Spleen (tissue), 11 donors: ENCODE results near the gene BPIFB1. TPM values are rescaled to one million over a fixed set of nuclear protein-coding genes. Genes with fewer than 3 reads are reported as not detected.

Experiments
- DNase-seq: peaks from one replicate; pipeline ENCODE4 v3.0.0-alpha.2; 2020
- H3K27ac ChIP-seq, 8 donors: fragments of 200-600 bp; sonication (generic) in 7 of 8; 1 replicate in 4 of 8; 2 replicates in 4 of 8; pipeline versions ENCODE4 v1.5.0 to v1.8.0; 2016 to 2021; ENCODE audit warnings: inconsistent platforms in 4 of 8, mild to moderate bottlenecking in 4 of 8, moderate library complexity in 1 of 8
- H3K27me3 ChIP-seq, 7 donors: fragments of 200-600 bp; sonication (generic) in 6 of 7; replicated peaks in 1 of 7; 1 replicate in 4 of 7; 2 replicates in 3 of 7; pipeline versions ENCODE4 v1.5.0 to v1.8.0; 2016 to 2021; ENCODE audit warnings: inconsistent platforms in 3 of 7, mild to moderate bottlenecking in 1 of 7
- H3K36me3 ChIP-seq, 6 donors: fragments of 200-600 bp; sonication (generic) in 5 of 6; 1 replicate in 4 of 6; 2 replicates in 2 of 6; pipeline versions ENCODE4 v1.5.0 to v1.8.0; 2016 to 2021; ENCODE audit warnings: inconsistent platforms in 2 of 6
- H3K4me1 ChIP-seq, 6 donors: fragments of 200-600 bp; sonication (generic) in 5 of 6; 1 replicate in 3 of 6; 2 replicates in 3 of 6; pipeline versions ENCODE4 v1.5.0 to v1.8.0; 2016 to 2021; ENCODE audit warnings: inconsistent platforms in 3 of 6
- H3K4me3 ChIP-seq, 8 donors: fragments of 200-600 bp; sonication (generic) in 7 of 8; 1 replicate in 4 of 8; 2 replicates in 4 of 8; pipeline versions ENCODE4 v1.5.0 to v1.8.0; 2016 to 2021; ENCODE audit warnings: inconsistent platforms in 4 of 8, mild to moderate bottlenecking in 4 of 8, moderate library complexity in 2 of 8
- H3K9me3 ChIP-seq, 8 donors: fragments of 200-600 bp; sonication (generic) in 7 of 8; 1 replicate in 4 of 8; 2 replicates in 4 of 8; pipeline versions ENCODE4 v1.5.0 to v1.8.0; 2016 to 2021; ENCODE audit warnings: inconsistent platforms in 4 of 8
- CTCF ChIP-seq, 11 experiments: fragments of 200-600 bp in 7 of 11; fragments of 450-650 bp in 4 of 11; sonication (generic) in 4 of 11; IDR thresholded peaks in 8 of 11; conservative IDR thresholded peaks in 3 of 11; 1 replicate in 7 of 11; 2 replicates in 4 of 11; pipeline versions ENCODE4 v1.4.0 to v1.8.0; 2016 to 2021; ENCODE audit warnings: antibody characterized with exemption in 11 of 11, inconsistent platforms in 4 of 11, mild to moderate bottlenecking in 1 of 11
- POLR2A ChIP-seq, 3 donors: fragments of 450-650 bp; IDR thresholded peaks; one replicate each; pipeline ENCODE4 v1.5.1; 2017; ENCODE audit warnings: antibody characterized with exemption in 3 of 3, mild to moderate bottlenecking in 1 of 3
- POLR2AphosphoS5 ChIP-seq, 3 donors: sonication (generic); formaldehyde crosslinking; IDR thresholded peaks; one replicate each; pipeline ENCODE4 v1.5.1; 2017; ENCODE audit warnings: antibody characterized with exemption in 3 of 3
- WGBS, 5 donors: extraction: QIAGEN DNeasy Blood & Tissue Kit in 3 of 5; methylation state at CpG; one replicate each; pipeline versions ENCODE4 v1.1.5 to v1.1.7; 2013 to 2018; 5-methylcytosine and 5-hydroxymethylcytosine counted together
- intact Hi-C: fragments of 100-400 bp; cut with DNase I; formaldehyde crosslinking; loops from one replicate; pipeline ENCODE4 v1.15.0; 2023; ENCODE audit warnings: low total_unique reads
- polyA plus RNA-seq, 3 donors: library from polyadenylated mRNA; stranded (reverse); fragments of 200-250 nt; gene quantifications; one replicate each; pipeline ENCODE4 v1.2.1, GENCODE V29; 2013
- total RNA-seq, 7 donors: library from RNA; depleted of rRNA in 3 of 7; stranded (reverse); fragments of >200 nt in 3 of 7; fragmentation: NEBNext Ultra II Directional in 4 of 7; extraction: Animal tissue kit (Norgen Biotek cat#: 25700) in 4 of 7; gene quantifications; one replicate each; pipeline versions ENCODE4 v1.1.0 to v1.2.1, GENCODE V29; 2016 to 2021
- donor health status: healthy with polysubstance abuse.
- donor health status: DM: no; HTN: no; CAD: no; lungs with moderate emphysema.
- donor health status: DM: no; HTN: no; CAD: no.
- donor health status: Bipolar disorder and iron deficiency.
- donor health status: healthy.
- donor health status: DM: no; HTN: no; CAD: no.
- donor health status: DM: yes; HTN: yes; CAD: no.

The BPIFB1 gene
- total and polyA plus RNA-seq, 10 donors: 0.06 TPM; not detected in 8

GRCh38 chr20:33291830-33292355 is 8.9 kb downstream of the BPIFB1 start:
- TF ChIP-seq POLR2A (IDR thresholded peaks at IDR 0.05) (no peak), CTCF (IDR thresholded peaks at IDR 0.05 in 8 of 11, conservative IDR thresholded peaks at IDR 0.05 in 3 of 11) (peak; percentile 54 to 90 (median 80)), POLR2AphosphoS5 (IDR thresholded peaks at IDR 0.05) (no peak)
- WGBS, 5 donors: 42 to 48% (median 43%) methylated on average over 6 to 7 of the region's 7 CpGs
- Histone ChIP-seq H3K27me3 (peaks cover 0 to 34% (median 8%) of the 10 kb centered on the region in 7 donors), H3K4me1 (no peaks in the 10 kb centered on the region), H3K9me3 (no peaks in the 10 kb centered on the region), H3K36me3 (no peaks in the 10 kb centered on the region), H3K27ac (no peak overlapping the region), H3K4me3 (no peak overlapping the region)
- intact Hi-C loops: loop anchor here (10.0 kb wide), 1 partner anchor 507 kb away; no protein-coding TSS in a partner anchor
- DNase-seq: peak; percentile 83

- no peak for DNase-seq
- Histone ChIP-seq H3K27me3 (peaks cover 0 to 59% (median 8%) of the 10 kb centered on the region in 7 donors), H3K4me1 (peaks cover 4 to 8% (median 6%) of the 10 kb centered on the region in 6 donors), H3K9me3 (no peaks in the 10 kb centered on the region), H3K36me3 (no peaks in the 10 kb centered on the region), H3K27ac (no peak overlapping the region), H3K4me3 (no peak overlapping the region)
- intact Hi-C loops: loop anchor here (5.0 to 10.0 kb wide), 2 partner anchors 394 to 511 kb away; no protein-coding TSS in a partner anchor
- TF ChIP-seq POLR2A (IDR thresholded peaks at IDR 0.05) (no peak), POLR2AphosphoS5 (IDR thresholded peaks at IDR 0.05) (no peak), CTCF (IDR thresholded peaks at IDR 0.05 in 8 of 11, conservative IDR thresholded peaks at IDR 0.05 in 3 of 11) (no peak)
- 69 to 88% (median 80%) methylated on average over 3 of the region's 3 CpGs for WGBS, 5 donors
Observed at GRCh38 chr20:33296206-33296605, 13.2 kb downstream of the BPIFB1 start.

- intact Hi-C loops: loop anchor here (5.0 to 10.0 kb wide), 2 partner anchors 396 to 514 kb away; no protein-coding TSS in a partner anchor
- Histone ChIP-seq H3K36me3 (no peaks in the 10 kb centered on the region), H3K27ac (no peak overlapping the region), H3K4me3 (no peak overlapping the region), H3K9me3 (no peaks in the 10 kb centered on the region), H3K4me1 (peaks cover 4 to 8% (median 6%) of the 10 kb centered on the region in 6 donors), H3K27me3 (peaks cover 0 to 40% (median 0%) of the 10 kb centered on the region in 7 donors)
- no peak for DNase-seq
- 79 to 85% (median 83%) methylated on average over 11 of the region's 11 CpGs for WGBS, 5 donors
- TF ChIP-seq POLR2AphosphoS5 (IDR thresholded peaks at IDR 0.05) (no peak), CTCF (IDR thresholded peaks at IDR 0.05 in 8 of 11, conservative IDR thresholded peaks at IDR 0.05 in 3 of 11) (no peak), POLR2A (IDR thresholded peaks at IDR 0.05) (no peak)
Observed at GRCh38 chr20:33298391-33298790, 15.4 kb downstream of the BPIFB1 start.

GRCh38 chr20:33299111-33299603 is 16.1 kb downstream of the BPIFB1 start:
- peaks cover 4 to 8% (median 6%) of the 10 kb centered on the region in 6 donors for H3K4me1 ChIP-seq
- peaks cover 0 to 37% (median 0%) of the 10 kb centered on the region in 7 donors for H3K27me3 ChIP-seq
- DNase-seq: peak; percentile 91
- intact Hi-C loops: loop anchor here (5.0 to 10.0 kb wide), 2 partner anchors 397 to 514 kb away; no protein-coding TSS in a partner anchor
- no peaks in the 10 kb centered on the region for H3K9me3 ChIP-seq
- no peaks in the 10 kb centered on the region for H3K36me3 ChIP-seq
- H3K27ac ChIP-seq: no peak overlapping the region
- TF ChIP-seq CTCF (IDR thresholded peaks at IDR 0.05 in 8 of 11, conservative IDR thresholded peaks at IDR 0.05 in 3 of 11) (peak; percentile 52 to 90 (median 83)), POLR2A (IDR thresholded peaks at IDR 0.05) (no peak), POLR2AphosphoS5 (IDR thresholded peaks at IDR 0.05) (no peak)
- H3K4me3 ChIP-seq: no peak overlapping the region
- WGBS, 5 donors: 17 to 24% (median 20%) methylated on average over 20 to 24 of the region's 24 CpGs
